Thymus (tissue), 11 donors: ENCODE data around the gene SAP30L. TPM values are rescaled to one million over a fixed set of nuclear protein-coding genes. Genes with fewer than 3 reads are reported as not detected.

Experiments
- DNase-seq, 9 donors: peaks; one replicate each; pipeline ENCODE4 v3.0.0-alpha.2; 2013; ENCODE audit warnings: low spot score in 9 of 9, low read depth in 6 of 9, missing footprints in 1 of 9
- H3K27ac ChIP-seq, 2 donors: one replicate each; pipeline ENCODE4 v1.5.1; 2013; ENCODE audit warnings: control low read depth in 1 of 2, low read depth in 1 of 2, low read length in 1 of 2, mild to moderate bottlenecking in 1 of 2, moderate library complexity in 1 of 2
- H3K27me3 ChIP-seq, 2 donors: one replicate each; pipeline ENCODE4 v1.5.1; 2013; ENCODE audit warnings: low read length in 1 of 2; ENCODE audit not compliant: control insufficient read depth in 2 of 2, insufficient read depth in 1 of 2
- H3K36me3 ChIP-seq, 2 donors: one replicate each; pipeline ENCODE4 v1.5.1; 2013; ENCODE audit warnings: low read length in 1 of 2, mild to moderate bottlenecking in 1 of 2, moderate library complexity in 1 of 2; ENCODE audit not compliant: control insufficient read depth in 2 of 2, insufficient read depth in 2 of 2
- H3K4me1 ChIP-seq, 2 donors: one replicate each; pipeline ENCODE4 v1.5.1; 2013; ENCODE audit warnings: low read length in 2 of 2; ENCODE audit not compliant: control insufficient read depth in 2 of 2, insufficient read depth in 2 of 2
- H3K4me3 ChIP-seq, 2 donors: one replicate each; pipeline ENCODE4 v1.5.1; 2013; ENCODE audit warnings: low read length in 2 of 2, control low read depth in 1 of 2, mild to moderate bottlenecking in 1 of 2
- H3K9me3 ChIP-seq, 2 donors: one replicate each; pipeline ENCODE4 v1.5.1; 2013; ENCODE audit warnings: low read length in 1 of 2, mild to moderate bottlenecking in 1 of 2; ENCODE audit not compliant: control insufficient read depth in 2 of 2, insufficient read depth in 1 of 2
- WGBS: extraction: QIAGEN DNeasy Blood & Tissue Kit; methylation state at CpG from one replicate; pipeline ENCODE4 v1.1.7; 2013; 5-methylcytosine and 5-hydroxymethylcytosine counted together
- polyA plus RNA-seq: library from polyadenylated mRNA; stranded (reverse); fragments of 200-250 nt; gene quantifications from one replicate; pipeline ENCODE4 v1.2.3, GENCODE V29; 2013
- total RNA-seq: library from RNA; stranded (reverse); fragments of 120-200 nt; gene quantifications from one replicate; pipeline ENCODE4 v1.2.4, GENCODE V29; 2013
- donor health status: healthy.

Gene SAP30L
- total and polyA plus RNA-seq, 2 donors: 29.0 to 33.1 TPM

GRCh38 chr5:154412316-154412715, 33.5 kb upstream of the SAP30L start:
- peaks cover 4 to 5% of the 10 kb centered on the region in 2 donors for H3K4me1 ChIP-seq
- no peak overlapping the region for H3K27ac ChIP-seq
- H3K36me3 ChIP-seq: peaks cover 5 to 13% of the 10 kb centered on the region in 2 donors
- DNase-seq: no peak
- no peak overlapping the region for H3K4me3 ChIP-seq
- 98% methylated on average over 3 of the region's 3 CpGs for WGBS
- no peaks in the 10 kb centered on the region for H3K27me3 ChIP-seq
- H3K9me3 ChIP-seq: no peaks in the 10 kb centered on the region

- H3K27me3 ChIP-seq: no peaks in the 10 kb centered on the region
- peaks cover 4 to 5% of the 10 kb centered on the region in 2 donors for H3K4me1 ChIP-seq
- peaks cover 5 to 16% of the 10 kb centered on the region in 2 donors for H3K36me3 ChIP-seq
- no peak overlapping the region for H3K4me3 ChIP-seq
- no peaks in the 10 kb centered on the region for H3K9me3 ChIP-seq
- H3K27ac ChIP-seq: no peak overlapping the region
- 98% methylated on average over 9 of the region's 9 CpGs for WGBS
- DNase-seq: no peak
Measured at GRCh38 chr5:154412925-154413324, 32.9 kb upstream of the SAP30L start.

- no peak for DNase-seq
- 96% methylated on average over 6 of the region's 6 CpGs for WGBS
- H3K4me1 ChIP-seq: peaks cover 4 to 5% of the 10 kb centered on the region in 2 donors
- no peak overlapping the region for H3K4me3 ChIP-seq
- peaks cover 9 to 25% of the 10 kb centered on the region in 2 donors for H3K36me3 ChIP-seq
- no peaks in the 10 kb centered on the region for H3K27me3 ChIP-seq
- no peak overlapping the region for H3K27ac ChIP-seq
- no peaks in the 10 kb centered on the region for H3K9me3 ChIP-seq
Measured at GRCh38 chr5:154415114-154415513, 30.7 kb upstream of the SAP30L start.

- H3K36me3 ChIP-seq: peaks cover 10 to 17% of the 10 kb centered on the region in 2 donors
- peaks cover 4 to 5% of the 10 kb centered on the region in 2 donors for H3K4me1 ChIP-seq
- no peaks in the 10 kb centered on the region for H3K27me3 ChIP-seq
- DNase-seq: no peak
- H3K27ac ChIP-seq: no peak overlapping the region
- H3K4me3 ChIP-seq: no peak overlapping the region
- H3K9me3 ChIP-seq: no peaks in the 10 kb centered on the region
- 98% methylated on average over 5 of the region's 5 CpGs for WGBS
Measured at GRCh38 chr5:154418344-154418820, 27.4 kb upstream of the SAP30L start.

- Histone ChIP-seq H3K27me3 (no peaks in the 10 kb centered on the region), H3K9me3 (no peaks in the 10 kb centered on the region), H3K36me3 (peaks cover 8 to 17% of the 10 kb centered on the region in 2 donors), H3K4me1 (peaks cover 4 to 5% of the 10 kb centered on the region in 2 donors), H3K4me3 (no peak overlapping the region), H3K27ac (no peak overlapping the region)
- DNase-seq: no peak
- 98% methylated on average over 7 of the region's 7 CpGs for WGBS
Measured at GRCh38 chr5:154419236-154419635, 26.6 kb upstream of the SAP30L start.

GRCh38 chr5:154421868-154422267, 23.9 kb upstream of the SAP30L start:
- peaks cover 1 to 2% of the 10 kb centered on the region in 2 donors for H3K4me1 ChIP-seq
- no peaks in the 10 kb centered on the region for H3K27me3 ChIP-seq
- WGBS: 89% methylated on average over 1 of the region's 1 CpG
- peaks cover 6 to 16% of the 10 kb centered on the region in 2 donors for H3K36me3 ChIP-seq
- DNase-seq: peak in 3 of 9 donors; percentile 6 to 34 (median 26)
- no peak overlapping the region for H3K4me3 ChIP-seq
- H3K9me3 ChIP-seq: no peaks in the 10 kb centered on the region
- H3K27ac ChIP-seq: no peak overlapping the region

GRCh38 chr5:154422298-154422697, 23.5 kb upstream of the SAP30L start:
- 96% methylated on average over 2 of the region's 2 CpGs for WGBS
- no peak overlapping the region for H3K4me3 ChIP-seq
- no peak for DNase-seq
- H3K9me3 ChIP-seq: no peaks in the 10 kb centered on the region
- peaks cover 6 to 12% of the 10 kb centered on the region in 2 donors for H3K36me3 ChIP-seq
- no peaks in the 10 kb centered on the region for H3K4me1 ChIP-seq
- H3K27me3 ChIP-seq: no peaks in the 10 kb centered on the region
- H3K27ac ChIP-seq: no peak overlapping the region

- DNase-seq: no peak
- Histone ChIP-seq H3K4me3 (no peak overlapping the region), H3K27ac (no peak overlapping the region), H3K36me3 (no peaks in the 10 kb centered on the region), H3K9me3 (no peaks in the 10 kb centered on the region), H3K4me1 (no peaks in the 10 kb centered on the region), H3K27me3 (no peaks in the 10 kb centered on the region)
- 99% methylated on average over 3 of the region's 3 CpGs for WGBS
Measured at GRCh38 chr5:154428208-154428607, 17.6 kb upstream of the SAP30L start.

GRCh38 chr5:154429341-154429740, 16.5 kb upstream of the SAP30L start:
- no peaks in the 10 kb centered on the region for H3K36me3 ChIP-seq
- no peak overlapping the region for H3K27ac ChIP-seq
- no peak overlapping the region for H3K4me3 ChIP-seq
- no peaks in the 10 kb centered on the region for H3K9me3 ChIP-seq
- H3K4me1 ChIP-seq: no peaks in the 10 kb centered on the region
- H3K27me3 ChIP-seq: no peaks in the 10 kb centered on the region
- 100% methylated on average over 1 of the region's 1 CpG for WGBS
- no peak for DNase-seq
